Measurements from ENCODE around the gene BCL7B.

DNA sequence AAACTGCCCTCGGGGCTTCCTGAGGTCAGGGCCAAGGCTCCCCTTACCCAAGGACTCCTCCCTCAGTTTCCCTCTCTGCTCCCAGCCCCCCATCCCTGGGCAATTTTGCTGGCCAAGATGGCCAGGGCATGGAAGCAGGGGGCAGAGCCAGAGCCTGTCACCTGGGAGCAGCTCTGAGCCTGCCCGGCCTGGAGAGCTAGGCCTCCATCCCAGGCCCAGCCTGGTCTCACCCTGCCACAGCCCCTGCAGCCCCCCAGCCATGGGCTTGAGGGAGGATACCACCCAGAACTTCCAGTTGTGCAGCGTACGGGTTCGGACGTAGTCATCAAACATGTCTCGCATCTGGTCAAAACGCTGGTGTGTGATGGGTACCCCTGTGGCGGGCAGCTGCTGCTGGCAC lies 37.9 kb upstream of the BCL7B start:
- TF ChIP-seq POLR2AphosphoS5 (IDR thresholded peaks at IDR 0.05; ENCODE audit: low read depth, low read length) (no peak), MXI1 (IDR thresholded peaks at IDR 0.05; ENCODE audit: borderline replicate concordance, low read depth, low read length) (no peak), ZNF788 (CRISPR knock-in tag; IDR thresholded peaks at IDR 0.05; ENCODE audit: borderline replicate concordance) (no peak)
- TF ChIP-seq, protein P1, sequence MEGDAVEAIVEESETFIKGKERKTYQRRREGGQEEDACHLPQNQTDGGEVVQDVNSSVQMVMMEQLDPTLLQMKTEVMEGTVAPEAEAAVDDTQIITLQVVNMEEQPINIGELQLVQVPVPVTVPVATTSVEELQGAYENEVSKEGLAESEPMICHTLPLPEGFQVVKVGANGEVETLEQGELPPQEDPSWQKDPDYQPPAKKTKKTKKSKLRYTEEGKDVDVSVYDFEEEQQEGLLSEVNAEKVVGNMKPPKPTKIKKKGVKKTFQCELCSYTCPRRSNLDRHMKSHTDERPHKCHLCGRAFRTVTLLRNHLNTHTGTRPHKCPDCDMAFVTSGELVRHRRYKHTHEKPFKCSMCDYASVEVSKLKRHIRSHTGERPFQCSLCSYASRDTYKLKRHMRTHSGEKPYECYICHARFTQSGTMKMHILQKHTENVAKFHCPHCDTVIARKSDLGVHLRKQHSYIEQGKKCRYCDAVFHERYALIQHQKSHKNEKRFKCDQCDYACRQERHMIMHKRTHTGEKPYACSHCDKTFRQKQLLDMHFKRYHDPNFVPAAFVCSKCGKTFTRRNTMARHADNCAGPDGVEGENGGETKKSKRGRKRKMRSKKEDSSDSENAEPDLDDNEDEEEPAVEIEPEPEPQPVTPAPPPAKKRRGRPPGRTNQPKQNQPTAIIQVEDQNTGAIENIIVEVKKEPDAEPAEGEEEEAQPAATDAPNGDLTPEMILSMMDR (CRISPR knock-in tag; IDR thresholded peaks at IDR 0.05), result no peak
